ENCODE measurements around the gene WLS. TPM values are rescaled to one million over a fixed set of nuclear protein-coding genes. Genes with fewer than 3 reads are reported as not detected.

The WLS gene
- total RNA-seq, 1 experiment from 2014 or later: 32.3 TPM

DNA sequence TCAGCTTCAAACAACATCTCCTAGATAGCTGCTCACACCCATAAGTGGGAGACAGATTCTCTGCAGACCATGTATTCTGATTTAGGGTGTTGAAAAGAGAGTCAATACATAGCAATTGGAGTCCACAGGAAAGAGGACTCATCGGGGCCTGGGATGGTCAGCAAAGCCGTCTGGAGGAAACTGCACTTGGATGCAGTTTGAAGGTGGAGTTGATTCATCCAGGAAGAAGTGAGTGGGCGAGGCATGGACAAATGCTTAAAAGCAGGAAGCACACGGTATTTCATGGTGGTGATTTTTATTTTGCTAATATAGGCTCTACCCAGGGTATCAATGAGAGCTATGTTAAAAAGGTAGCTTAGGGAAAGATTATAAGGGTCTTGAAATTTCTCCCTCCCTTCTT lies 145.1 kb downstream of the WLS start:
- no peak for DNase-seq (ENCODE audit: low spot score)

DNA sequence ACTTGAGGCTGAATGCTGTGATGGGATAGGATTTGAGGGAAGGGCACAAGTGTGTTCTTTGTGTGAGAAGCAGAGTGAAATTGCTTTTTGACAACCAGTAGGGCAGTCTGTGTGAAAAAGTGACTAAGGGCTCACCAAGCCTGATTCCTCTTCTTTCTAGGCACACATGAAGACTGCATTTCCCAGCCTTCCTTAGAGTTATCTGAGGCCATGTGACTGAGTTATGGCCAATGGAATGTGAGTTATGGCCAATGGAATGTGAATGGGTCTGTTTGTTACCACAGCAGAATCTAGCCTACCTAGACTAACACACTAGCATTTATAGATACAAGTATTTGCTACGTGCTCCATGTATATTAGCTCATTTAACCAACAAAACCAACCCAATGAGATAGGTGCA lies 146.6 kb downstream of the WLS start:
- DNase-seq (ENCODE audit: low spot score): no peak

DNA sequence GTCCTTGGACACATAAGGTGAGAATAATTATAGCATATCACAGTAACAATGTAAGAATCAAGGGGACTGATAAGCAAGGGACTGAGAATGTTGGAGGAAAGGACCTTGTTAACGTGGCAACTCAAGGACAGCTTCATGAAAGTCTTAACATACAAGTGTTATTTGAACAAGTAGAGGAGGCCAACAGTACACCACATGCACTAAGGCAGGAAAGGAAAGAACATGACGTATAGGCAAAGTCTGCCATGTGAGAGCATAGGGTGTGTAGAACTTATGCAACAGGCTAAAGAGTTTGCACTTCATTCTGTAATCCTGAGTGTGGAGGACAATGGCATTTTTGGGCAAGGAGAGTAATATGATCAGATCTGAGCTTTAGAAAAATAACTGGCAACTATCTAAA lies 148.6 kb downstream of the WLS start:
- DNase-seq (ENCODE audit: low spot score): no peak

DNA sequence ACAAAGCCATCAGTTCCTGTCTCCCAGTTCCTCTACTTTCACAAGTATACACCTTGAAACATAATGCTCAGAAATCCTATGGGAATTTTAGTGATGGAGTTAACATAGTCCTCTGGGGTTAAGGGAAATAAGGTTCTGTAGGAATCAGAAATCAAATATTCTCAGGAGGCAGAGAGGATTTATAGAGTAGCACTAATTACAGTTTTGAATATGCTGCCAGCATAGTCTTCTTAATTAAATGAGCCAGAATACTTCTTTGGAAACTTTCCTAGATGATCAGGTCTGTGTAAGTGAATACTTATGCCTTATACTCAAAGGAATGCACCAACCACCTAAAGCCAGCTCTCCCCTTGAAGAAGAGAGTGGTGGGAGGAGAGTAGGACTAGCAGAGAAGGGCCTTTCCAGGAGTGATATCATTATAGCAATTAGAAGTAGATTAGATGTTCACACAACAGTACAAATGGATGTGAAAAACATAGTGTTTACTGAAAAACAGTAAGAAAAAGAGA lies 150.5 kb downstream of the WLS start:
- DNase-seq (ENCODE audit: low spot score): no peak

DNA sequence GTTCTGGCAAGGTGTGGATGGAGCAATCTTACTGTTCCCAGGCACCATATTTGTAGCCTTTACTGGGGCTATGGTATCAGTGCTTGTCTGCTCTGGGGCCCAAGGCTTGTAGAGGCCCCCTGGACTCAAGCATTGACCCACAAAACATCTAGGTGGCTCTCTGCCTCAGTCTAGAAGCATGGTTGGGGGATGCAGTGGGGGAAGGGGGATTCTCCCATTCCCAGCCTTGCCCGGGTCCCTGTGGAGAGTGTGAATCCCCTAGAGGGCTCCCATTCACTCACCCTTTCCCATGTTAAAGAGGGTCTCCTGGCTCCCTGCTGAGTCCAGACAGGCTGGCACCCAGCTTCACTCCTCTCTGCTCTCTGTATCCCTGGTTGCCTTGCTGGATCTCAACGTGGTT lies 153.7 kb downstream of the WLS start:
- DNase-seq (ENCODE audit: low spot score): no peak

Other genes starting within 250 kb of the WLS start
- 279 and 346 TPM in 2 replicates for gene DIRAS3, start 181.9 kb downstream of the WLS start, total RNA-seq (2014; rRNA removed; shearing (Covaris generic))
- gene RPE65, start 217.4 kb upstream of the WLS start, total RNA-seq (2014; rRNA removed; shearing (Covaris generic)): not detected in 2 replicates

Measured in A172 (cell line).